NCI-H460 (cell line): ENCODE data around the gene MSMB. TPM values are rescaled to one million over a fixed set of nuclear protein-coding genes. Genes with fewer than 3 reads are reported as not detected.
"Not testable (repeated sequence)": the region's sequence is repeated elsewhere in the genome, so short reads cannot be mapped to it uniquely, and the experiment has no call there.

Experiments
- DNase-seq: peaks from one replicate; pipeline ENCODE4 v3.0.0-alpha.2; 2016; ENCODE audit warnings: low read depth; ENCODE audit errors: extremely low read depth
- total RNA-seq: library from RNA; depleted of rRNA; stranded (reverse); fragments of >200 nt; shearing (Covaris generic); gene quantifications from 2 replicates; pipeline ENCODE4 v1.2.3, GENCODE V29; 2014

The MSMB gene
- total RNA-seq, 1 experiment from 2014 or later: not detected

GRCh38 chr10:46070749-46071148, 24.7 kb upstream of the MSMB start:
- DNase-seq: no peak

GRCh38 chr10:46069771-46070463, 23.8 kb upstream of the MSMB start:
- DNase-seq: no peak

GRCh38 chr10:46068905-46069304, 22.8 kb upstream of the MSMB start:
- DNase-seq: no peak

GRCh38 chr10:46068117-46068516, 22.0 kb upstream of the MSMB start:
- no peak for DNase-seq

GRCh38 chr10:46064269-46064817, 18.3 kb upstream of the MSMB start:
- DNase-seq: no peak

GRCh38 chr10:46062723-46063428, 16.8 kb upstream of the MSMB start:
- DNase-seq: no peak

- no peak for DNase-seq
Observed at GRCh38 chr10:46060706-46061105, 14.6 kb upstream of the MSMB start.

GRCh38 chr10:46057927-46058326, 11.9 kb upstream of the MSMB start:
- DNase-seq: not testable (repeated sequence)

- DNase-seq: no peak
Observed at GRCh38 chr10:46057038-46057437, 11.0 kb upstream of the MSMB start.

GRCh38 chr10:46055771-46056170, 9.7 kb upstream of the MSMB start:
- DNase-seq: no peak

GRCh38 chr10:46053534-46054434, 7.7 kb upstream of the MSMB start:
- no peak for DNase-seq

- DNase-seq: no peak
Observed at GRCh38 chr10:46052791-46053375, 6.8 kb upstream of the MSMB start.

- DNase-seq: no peak
Observed at GRCh38 chr10:46052057-46052790, 6.2 kb upstream of the MSMB start.

- DNase-seq: no peak
Observed at GRCh38 chr10:46050941-46051623, 5.0 kb upstream of the MSMB start.

- DNase-seq: not testable (repeated sequence)
Observed at GRCh38 chr10:46049497-46049831, 3.4 kb upstream of the MSMB start.

- no peak for DNase-seq
Observed at GRCh38 chr10:46048152-46048551, 2.1 kb upstream of the MSMB start.

GRCh38 chr10:46042527-46042926, 3.5 kb downstream of the MSMB start:
- DNase-seq: no peak

- no peak for DNase-seq
Observed at GRCh38 chr10:46040004-46040403, 6.1 kb downstream of the MSMB start.

GRCh38 chr10:46037107-46037825, 8.8 kb downstream of the MSMB start:
- DNase-seq: no peak
